IPS-18a (cell line): ENCODE data around the gene CRYGA.

ENCODE experiments used
- H3K27ac ChIP-seq: one replicate; pipeline ENCODE4 v1.5.1; 2013; ENCODE audit warnings: low read length
- H3K27me3 ChIP-seq: one replicate; pipeline ENCODE4 v1.6.1; 2013; ENCODE audit warnings: mild to moderate bottlenecking, low read length; ENCODE audit not compliant: control insufficient read depth, insufficient read depth
- H3K36me3 ChIP-seq: one replicate; pipeline ENCODE4 v1.6.1; 2013; ENCODE audit warnings: low read depth, low read length; ENCODE audit not compliant: control insufficient read depth
- H3K4me1 ChIP-seq: one replicate; pipeline ENCODE4 v1.6.1; 2013; ENCODE audit warnings: low read depth, low read length; ENCODE audit not compliant: control insufficient read depth
- H3K4me3 ChIP-seq: one replicate; pipeline ENCODE4 v1.5.1; 2013; ENCODE audit warnings: low read length
- H3K9ac ChIP-seq: one replicate; pipeline ENCODE4 v1.6.1; 2013; ENCODE audit warnings: mild to moderate bottlenecking, low read length, moderate library complexity
- H3K9me3 ChIP-seq: one replicate; pipeline ENCODE4 v1.6.1; 2013; ENCODE audit warnings: low read depth, low read length; ENCODE audit not compliant: control insufficient read depth

CRYGA gene

GRCh38 chr2:208163489-208163888, at the start of gene CRYGA:
Gene CRYGA, minus strand, starts transcription at chr2:208163589. Its CDS starts 33 bp downstream, at chr2:208163556.
- H3K9me3 ChIP-seq = no peaks in the 10 kb centered on the region
- no peak within 1 kb of the TSS for H3K4me3 ChIP-seq
- no peak within 1 kb of the TSS for H3K27ac ChIP-seq
- H3K9ac ChIP-seq = no peak within 1 kb of the TSS
- no peaks in the 10 kb centered on the region for H3K36me3 ChIP-seq
- no peaks in the 10 kb centered on the region for H3K27me3 ChIP-seq
- no peaks in the 10 kb centered on the region for H3K4me1 ChIP-seq

GRCh38 chr2:208210688-208211451, 47.5 kb upstream of the CRYGA start:
- H3K4me1 ChIP-seq = peaks cover 5% of the 10 kb centered on the region
- H3K9ac ChIP-seq = no peak overlapping the region
- no peaks in the 10 kb centered on the region for H3K9me3 ChIP-seq
- no peaks in the 10 kb centered on the region for H3K36me3 ChIP-seq
- H3K27me3 ChIP-seq = no peaks in the 10 kb centered on the region
- no peak overlapping the region for H3K27ac ChIP-seq
- no peak overlapping the region for H3K4me3 ChIP-seq

- Histone ChIP-seq H3K4me3 (no peak overlapping the region), H3K36me3 (no peaks in the 10 kb centered on the region), H3K27me3 (no peaks in the 10 kb centered on the region), H3K9me3 (no peaks in the 10 kb centered on the region), H3K27ac (no peak overlapping the region), H3K4me1 (no peaks in the 10 kb centered on the region), H3K9ac (no peak overlapping the region)
Observed at GRCh38 chr2:208208335-208209085, 45.1 kb upstream of the CRYGA start.

GRCh38 chr2:208207769-208208168, 44.4 kb upstream of the CRYGA start:
- Histone ChIP-seq H3K36me3 (no peaks in the 10 kb centered on the region), H3K9me3 (no peaks in the 10 kb centered on the region), H3K4me3 (no peak overlapping the region), H3K4me1 (no peaks in the 10 kb centered on the region), H3K9ac (no peak overlapping the region), H3K27me3 (no peaks in the 10 kb centered on the region), H3K27ac (no peak overlapping the region)

- Histone ChIP-seq H3K27me3 (no peaks in the 10 kb centered on the region), H3K4me1 (no peaks in the 10 kb centered on the region), H3K4me3 (no peak overlapping the region), H3K9ac (no peak overlapping the region), H3K9me3 (no peaks in the 10 kb centered on the region), H3K27ac (no peak overlapping the region), H3K36me3 (no peaks in the 10 kb centered on the region)
Observed at GRCh38 chr2:208204166-208204565, 40.8 kb upstream of the CRYGA start.

- H3K4me3 ChIP-seq = no peak overlapping the region
Observed at GRCh38 chr2:208195531-208195930, 32.1 kb upstream of the CRYGA start.

GRCh38 chr2:208192611-208193236, 29.3 kb upstream of the CRYGA start:
- no peak overlapping the region for H3K4me3 ChIP-seq
- H3K9ac ChIP-seq = no peak overlapping the region

More at GRCh38 chr2:208195531-208195930, 32.1 kb upstream of the CRYGA start:
- Histone ChIP-seq H3K36me3 (no peaks in the 10 kb centered on the region), H3K27me3 (no peaks in the 10 kb centered on the region), H3K9ac (no peak overlapping the region), H3K27ac (no peak overlapping the region), H3K4me1 (no peaks in the 10 kb centered on the region), H3K9me3 (no peaks in the 10 kb centered on the region)

GRCh38 chr2:208189810-208190503, 26.6 kb upstream of the CRYGA start, which contains the start of gene C2orf80:
Gene C2orf80, minus strand, starts transcription at chr2:208190030. Its CDS starts 3,044 bp downstream, at chr2:208186986.
- no peaks in the 10 kb centered on the region for H3K9me3 ChIP-seq
- H3K27me3 ChIP-seq = no peaks in the 10 kb centered on the region
- no peak within 1 kb of the TSS for H3K9ac ChIP-seq
- no peaks in the 10 kb centered on the region for H3K36me3 ChIP-seq
- no peak within 1 kb of the TSS for H3K4me3 ChIP-seq
- no peak within 1 kb of the TSS for H3K27ac ChIP-seq
- H3K4me1 ChIP-seq = peaks cover 22% of the 10 kb centered on the region

More at GRCh38 chr2:208192611-208193236, 29.3 kb upstream of the CRYGA start:
- H3K9me3 ChIP-seq = no peaks in the 10 kb centered on the region
- no peak overlapping the region for H3K27ac ChIP-seq
- no peaks in the 10 kb centered on the region for H3K36me3 ChIP-seq
- H3K4me1 ChIP-seq = peaks cover 6% of the 10 kb centered on the region
- no peaks in the 10 kb centered on the region for H3K27me3 ChIP-seq

- Histone ChIP-seq H3K27me3 (no peaks in the 10 kb centered on the region), H3K4me3 (no peak overlapping the region), H3K9me3 (no peaks in the 10 kb centered on the region), H3K27ac (no peak overlapping the region), H3K36me3 (no peaks in the 10 kb centered on the region), H3K9ac (no peak overlapping the region), H3K4me1 (peaks cover 30% of the 10 kb centered on the region)
Observed at GRCh38 chr2:208189069-208189809, 25.9 kb upstream of the CRYGA start.

GRCh38 chr2:208186893-208187292, 23.5 kb upstream of the CRYGA start:
- no peak overlapping the region for H3K27ac ChIP-seq
- H3K36me3 ChIP-seq = no peaks in the 10 kb centered on the region
- H3K9me3 ChIP-seq = no peaks in the 10 kb centered on the region
- no peak overlapping the region for H3K9ac ChIP-seq
- H3K4me3 ChIP-seq = no peak overlapping the region
- peaks cover 42% of the 10 kb centered on the region for H3K4me1 ChIP-seq
- no peaks in the 10 kb centered on the region for H3K27me3 ChIP-seq
